Measurements from ENCODE around the gene IL36G. TPM values are rescaled to one million over a fixed set of nuclear protein-coding genes. Genes with fewer than 3 reads are reported as not detected.

IL36G gene
- total RNA-seq, 1 donor from 2014 or later, result not detected

- Mint-ChIP-seq H3K4me3 (ENCODE audit: unreplicated experiment) (no peak overlapping the region), H3K27ac (ENCODE audit: unreplicated experiment) (no peak overlapping the region), H3K9me3 (ENCODE audit: unreplicated experiment) (peaks cover 5% of the 10 kb centered on the region), H3K36me3 (ENCODE audit: unreplicated experiment) (no peaks in the 10 kb centered on the region), H3K27me3 (ENCODE audit: unreplicated experiment) (peaks cover 27% of the 10 kb centered on the region), H3K4me1 (ENCODE audit: unreplicated experiment) (peaks cover 2% of the 10 kb centered on the region)
- no peak for DNase-seq (ENCODE audit: extremely low spot score, unreplicated experiment)
- TF ChIP-seq CTCF (IDR thresholded peaks at IDR 0.05), result no peak
These were observed 36.8 kb upstream of the IL36G start for GRCh38 chr2:112940859-112941625.

- no peak overlapping the region for H3K27ac Mint-ChIP-seq (ENCODE audit: unreplicated experiment)
- peak; percentile 92 for DNase-seq (ENCODE audit: extremely low spot score, unreplicated experiment)
- TF ChIP-seq CTCF (IDR thresholded peaks at IDR 0.05), result peak; percentile 98
- H3K9me3 Mint-ChIP-seq (ENCODE audit: unreplicated experiment), result peaks cover 5% of the 10 kb centered on the region
- H3K4me1 Mint-ChIP-seq (ENCODE audit: unreplicated experiment), result no peaks in the 10 kb centered on the region
- no peak overlapping the region for H3K4me3 Mint-ChIP-seq (ENCODE audit: unreplicated experiment)
- no peaks in the 10 kb centered on the region for H3K36me3 Mint-ChIP-seq (ENCODE audit: unreplicated experiment)
- H3K27me3 Mint-ChIP-seq (ENCODE audit: unreplicated experiment), result peaks cover 27% of the 10 kb centered on the region
These were observed 35.8 kb upstream of the IL36G start for GRCh38 chr2:112941753-112942653.

- Mint-ChIP-seq H3K36me3 (ENCODE audit: unreplicated experiment) (no peaks in the 10 kb centered on the region), H3K9me3 (ENCODE audit: unreplicated experiment) (peaks cover 5% of the 10 kb centered on the region), H3K27me3 (ENCODE audit: unreplicated experiment) (peaks cover 22% of the 10 kb centered on the region), H3K27ac (ENCODE audit: unreplicated experiment) (no peak overlapping the region), H3K4me3 (ENCODE audit: unreplicated experiment) (no peak overlapping the region), H3K4me1 (ENCODE audit: unreplicated experiment) (no peaks in the 10 kb centered on the region)
- DNase-seq (ENCODE audit: extremely low spot score, unreplicated experiment), result no peak
- no peak for TF ChIP-seq CTCF (IDR thresholded peaks at IDR 0.05)
These were observed 35.2 kb upstream of the IL36G start for GRCh38 chr2:112942654-112943002.

- DNase-seq (ENCODE audit: extremely low spot score, unreplicated experiment), result no peak
- TF ChIP-seq CTCF (IDR thresholded peaks at IDR 0.05), result no peak
- H3K4me1 Mint-ChIP-seq (ENCODE audit: unreplicated experiment), result no peaks in the 10 kb centered on the region
- H3K4me3 Mint-ChIP-seq (ENCODE audit: unreplicated experiment), result no peak overlapping the region
- peaks cover 16% of the 10 kb centered on the region for H3K27me3 Mint-ChIP-seq (ENCODE audit: unreplicated experiment)
- H3K9me3 Mint-ChIP-seq (ENCODE audit: unreplicated experiment), result peaks cover 5% of the 10 kb centered on the region
- no peak overlapping the region for H3K27ac Mint-ChIP-seq (ENCODE audit: unreplicated experiment)
- H3K36me3 Mint-ChIP-seq (ENCODE audit: unreplicated experiment), result no peaks in the 10 kb centered on the region
These were observed 32.8 kb upstream of the IL36G start for GRCh38 chr2:112944971-112945370.

- Mint-ChIP-seq H3K9me3 (ENCODE audit: unreplicated experiment) (peaks cover 5% of the 10 kb centered on the region), H3K36me3 (ENCODE audit: unreplicated experiment) (no peaks in the 10 kb centered on the region), H3K27me3 (ENCODE audit: unreplicated experiment) (peaks cover 25% of the 10 kb centered on the region), H3K4me3 (ENCODE audit: unreplicated experiment) (no peak overlapping the region), H3K4me1 (ENCODE audit: unreplicated experiment) (no peaks in the 10 kb centered on the region), H3K27ac (ENCODE audit: unreplicated experiment) (no peak overlapping the region)
- DNase-seq (ENCODE audit: extremely low spot score, unreplicated experiment), result no peak
- no peak for TF ChIP-seq CTCF (IDR thresholded peaks at IDR 0.05)
These were observed 31.7 kb upstream of the IL36G start for GRCh38 chr2:112946086-112946485.

All from osteocyte (in vitro differentiated cells).